ENCODE measurements around the gene SH2D3C.

The SH2D3C gene

DNA sequence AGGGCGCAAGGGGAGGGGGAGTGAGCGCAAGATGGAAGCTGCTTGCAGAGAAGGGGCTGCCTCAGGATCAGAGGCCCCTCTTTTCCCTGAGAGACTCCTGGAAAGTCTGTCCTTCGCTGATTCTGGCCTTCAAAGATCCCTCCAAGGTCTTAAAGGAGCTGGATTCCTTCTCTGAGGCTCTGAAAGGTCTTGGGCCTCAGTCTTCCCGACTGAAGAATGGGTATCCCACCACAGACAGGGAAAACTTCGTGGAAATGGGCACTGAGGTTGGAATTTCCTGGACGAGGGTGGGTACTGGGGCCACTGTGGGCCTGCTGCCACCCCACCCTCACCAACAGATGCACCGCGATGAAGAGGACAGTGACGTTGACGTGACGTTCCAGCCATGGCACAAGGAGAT is 66.1 kb downstream of the SH2D3C start:
- TF ChIP-seq GATA3 (IDR thresholded peaks at IDR 0.05; ENCODE audit: low read depth, low read length): no peak
- TF ChIP-seq GATA2 (IDR thresholded peaks at IDR 0.05; ENCODE audit: low read depth, low read length): no peak

DNA sequence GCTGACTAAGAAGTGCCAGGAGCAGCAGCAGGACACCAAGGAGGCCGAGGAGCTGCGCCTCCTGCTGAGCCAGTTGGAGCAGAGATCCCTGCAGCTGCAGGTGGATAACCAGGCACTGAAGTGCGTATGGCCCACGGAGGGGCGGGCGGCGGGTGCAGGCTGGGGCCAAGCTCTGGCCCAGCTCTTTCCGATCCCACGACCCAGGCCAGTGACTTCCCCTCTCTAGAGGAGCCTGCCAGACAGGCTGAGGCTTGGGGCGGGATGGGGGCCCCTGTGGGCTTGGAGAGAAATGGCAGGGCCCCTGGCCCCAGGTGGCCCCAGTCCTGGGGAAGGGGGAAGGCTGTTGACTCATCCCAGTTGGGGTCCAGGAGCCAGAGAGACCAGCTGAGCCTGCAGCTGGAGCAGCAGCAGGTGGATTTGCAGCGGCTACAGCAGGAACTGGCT is 66.6 kb downstream of the SH2D3C start:
- TF ChIP-seq GATA3 (IDR thresholded peaks at IDR 0.05; ENCODE audit: low read depth, low read length) (no peak), GATA2 (IDR thresholded peaks at IDR 0.05; ENCODE audit: low read depth, low read length) (no peak)

DNA sequence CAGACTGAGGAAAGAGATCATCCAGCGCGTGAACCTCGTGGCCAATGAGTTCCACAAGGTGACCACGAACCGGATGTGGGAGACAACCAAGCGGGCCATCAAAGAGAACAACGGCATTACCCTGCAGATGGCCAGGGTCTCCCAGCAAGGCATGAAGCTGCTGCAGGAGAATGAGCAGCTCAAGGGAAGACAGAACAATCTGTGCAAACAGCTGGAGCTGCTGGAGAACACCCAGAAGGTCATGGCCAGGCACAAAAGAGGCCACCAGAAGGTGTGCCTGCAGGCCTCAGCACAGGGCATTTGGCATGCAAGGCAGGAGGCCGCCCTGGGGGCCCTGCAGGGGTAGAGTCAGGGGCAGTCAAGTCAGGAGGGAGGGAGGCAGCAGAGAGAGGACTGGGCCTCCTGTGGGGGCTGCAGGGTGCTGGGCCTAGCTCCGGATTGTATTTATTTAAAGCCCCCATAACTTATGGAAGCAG is 67.2 kb downstream of the SH2D3C start:
- no peak for TF ChIP-seq GATA2 (IDR thresholded peaks at IDR 0.05; ENCODE audit: low read depth, low read length)
- TF ChIP-seq GATA3 (IDR thresholded peaks at IDR 0.05; ENCODE audit: low read depth, low read length): no peak

DNA sequence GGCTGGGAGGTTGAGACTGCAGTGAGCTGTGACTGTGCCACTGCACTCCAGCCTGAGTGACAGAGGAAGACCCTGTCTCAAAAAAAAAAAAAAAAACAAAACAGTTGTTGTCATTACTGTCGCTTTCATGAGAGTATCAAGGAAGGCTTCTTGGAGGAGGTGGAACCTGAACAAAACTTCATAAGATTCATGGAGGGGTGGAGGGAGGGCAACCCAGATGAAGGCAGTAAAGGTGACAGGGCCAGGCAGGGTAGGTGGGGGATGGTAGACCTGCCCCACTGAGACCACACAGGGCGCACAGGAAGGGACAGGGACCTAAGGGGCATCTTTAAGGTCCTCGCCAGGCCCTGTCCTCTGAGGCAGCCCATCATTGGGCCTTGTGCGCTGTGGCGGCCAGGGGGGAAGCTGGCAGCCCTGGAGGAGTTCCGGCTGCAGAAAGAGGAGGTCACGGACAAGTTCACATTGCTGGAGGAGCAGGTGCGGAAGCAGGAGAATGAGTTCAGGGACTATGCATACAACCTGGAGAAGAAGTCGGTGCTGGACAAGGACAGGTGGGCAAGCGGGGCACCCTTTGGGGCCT is 68.2 kb downstream of the SH2D3C start:
- TF ChIP-seq GATA3 (IDR thresholded peaks at IDR 0.05; ENCODE audit: low read depth, low read length) (no peak), GATA2 (IDR thresholded peaks at IDR 0.05; ENCODE audit: low read depth, low read length) (no peak)

DNA sequence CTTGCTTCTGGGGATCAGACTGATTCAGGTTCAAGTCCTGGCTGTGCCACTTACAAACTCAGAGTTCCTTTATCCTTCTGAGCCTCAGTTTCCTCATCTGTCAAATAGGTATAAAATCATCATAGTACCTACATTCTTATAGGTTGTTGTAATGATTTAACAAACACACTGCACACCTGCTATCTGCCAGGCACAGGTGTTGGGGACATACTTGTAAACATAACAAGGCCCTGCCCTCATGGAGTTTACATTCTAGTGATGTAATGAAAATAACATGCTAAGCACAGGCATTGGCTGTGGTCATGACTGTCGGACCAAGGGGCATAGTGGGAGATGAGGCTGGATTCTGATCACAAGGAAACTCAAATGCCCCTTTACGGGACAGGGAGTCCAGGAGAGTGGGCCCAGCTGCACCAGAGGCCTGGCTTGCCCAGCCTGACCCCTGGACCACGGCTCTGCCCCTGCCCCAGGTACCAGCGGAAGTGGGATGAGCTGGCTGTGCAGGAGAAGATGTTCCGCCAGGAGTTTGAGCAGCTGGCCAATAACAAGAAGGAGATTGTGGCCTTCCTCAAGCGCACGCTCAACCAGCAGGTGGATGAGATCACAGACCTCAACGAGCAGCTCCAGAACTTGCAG is 69.4 kb downstream of the SH2D3C start:
- no peak for TF ChIP-seq GATA2 (IDR thresholded peaks at IDR 0.05; ENCODE audit: low read depth, low read length)
- no peak for TF ChIP-seq GATA3 (IDR thresholded peaks at IDR 0.05; ENCODE audit: low read depth, low read length)

DNA sequence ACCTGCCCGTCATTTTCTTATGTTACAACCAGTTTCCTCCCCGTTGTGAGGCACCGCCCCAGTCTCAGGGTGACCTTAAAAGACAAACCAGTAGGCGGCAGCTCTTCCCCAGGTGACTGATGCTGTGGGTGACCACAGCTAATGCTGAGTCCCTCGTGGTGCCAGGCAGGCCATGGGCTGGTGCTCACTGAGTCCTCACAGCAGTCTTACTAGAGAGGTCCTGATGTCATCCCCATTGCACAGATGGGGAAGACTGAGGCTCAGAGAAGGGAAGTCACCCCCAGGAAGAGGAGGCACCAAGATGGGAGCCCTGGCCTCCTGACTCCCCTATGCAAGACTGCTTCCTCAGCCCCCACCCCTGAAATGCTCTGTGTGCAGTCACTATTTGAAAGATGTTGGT is 70.7 kb downstream of the SH2D3C start:
- TF ChIP-seq GATA3 (IDR thresholded peaks at IDR 0.05; ENCODE audit: low read depth, low read length): no peak
- no peak for TF ChIP-seq GATA2 (IDR thresholded peaks at IDR 0.05; ENCODE audit: low read depth, low read length)

DNA sequence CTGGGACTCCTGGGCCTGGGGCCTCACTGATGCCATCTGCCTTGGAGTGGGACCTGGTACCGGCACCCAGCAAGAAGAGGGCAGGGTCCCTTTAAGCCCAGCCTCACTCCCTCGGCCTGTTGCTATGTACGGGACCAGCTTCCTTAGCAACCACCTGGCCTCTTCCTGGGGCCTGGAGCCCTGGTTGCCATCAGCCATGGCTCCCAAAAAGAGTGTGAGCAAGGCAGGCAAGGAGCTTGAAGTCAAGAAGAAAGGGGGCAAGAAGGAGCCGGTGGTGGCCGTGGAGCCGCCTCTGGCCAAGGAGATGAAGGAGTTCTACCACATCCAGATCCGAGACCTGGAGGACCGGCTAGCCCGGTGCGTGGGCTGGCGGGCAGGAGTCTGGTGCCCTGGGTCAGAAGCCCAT is 71.6 kb downstream of the SH2D3C start, which contains the start of gene CFAP157:
CFAP157 (plus strand) TSS at position 153 of the 406 bp plus-strand sequence; CDS start at position 197, 44 bp downstream.
- TF ChIP-seq GATA3 (IDR thresholded peaks at IDR 0.05; ENCODE audit: low read depth, low read length) (no peak), GATA2 (IDR thresholded peaks at IDR 0.05; ENCODE audit: low read depth, low read length) (no peak)

DNA sequence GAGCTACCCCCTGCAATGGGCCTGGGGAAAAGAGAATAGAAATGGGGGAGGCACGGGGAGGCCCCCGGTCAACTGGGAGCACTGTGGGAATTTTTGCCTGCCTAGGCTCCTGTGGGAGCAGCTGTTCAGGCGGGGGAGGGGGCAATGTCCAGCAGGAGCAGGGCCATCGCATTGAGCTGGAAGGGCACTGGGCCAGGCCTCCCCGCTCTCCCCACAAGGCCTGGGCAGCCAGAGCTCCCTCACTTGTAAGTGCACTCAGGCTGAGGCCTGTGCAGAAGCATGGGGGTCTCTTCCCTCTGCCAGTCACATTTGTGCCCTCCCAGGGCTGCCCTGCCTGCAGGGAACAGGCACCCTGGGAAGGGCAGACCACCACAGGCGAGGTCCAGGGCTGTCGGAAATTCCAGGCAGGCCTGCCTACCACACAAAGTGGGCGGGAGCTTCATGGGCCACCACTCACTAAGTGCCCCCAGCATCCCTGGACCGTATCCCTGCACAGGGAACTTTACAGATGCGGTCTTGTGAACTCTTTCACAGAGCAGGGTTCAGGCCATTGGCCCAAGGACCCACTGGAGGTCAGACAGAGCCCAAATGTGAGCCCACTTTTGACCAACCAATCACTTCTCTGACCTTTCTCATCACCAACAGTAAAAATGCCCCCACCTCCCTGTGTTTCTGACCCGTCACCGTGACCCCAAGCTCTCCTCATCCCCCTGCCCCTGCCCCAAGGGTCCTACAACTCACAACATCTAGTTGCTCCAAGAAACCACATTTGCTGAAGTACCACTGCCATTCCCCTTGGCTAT is 72.7 kb downstream of the SH2D3C start:
- no peak for TF ChIP-seq GATA3 (IDR thresholded peaks at IDR 0.05; ENCODE audit: low read depth, low read length)
- TF ChIP-seq GATA2 (IDR thresholded peaks at IDR 0.05; ENCODE audit: low read depth, low read length): no peak

DNA sequence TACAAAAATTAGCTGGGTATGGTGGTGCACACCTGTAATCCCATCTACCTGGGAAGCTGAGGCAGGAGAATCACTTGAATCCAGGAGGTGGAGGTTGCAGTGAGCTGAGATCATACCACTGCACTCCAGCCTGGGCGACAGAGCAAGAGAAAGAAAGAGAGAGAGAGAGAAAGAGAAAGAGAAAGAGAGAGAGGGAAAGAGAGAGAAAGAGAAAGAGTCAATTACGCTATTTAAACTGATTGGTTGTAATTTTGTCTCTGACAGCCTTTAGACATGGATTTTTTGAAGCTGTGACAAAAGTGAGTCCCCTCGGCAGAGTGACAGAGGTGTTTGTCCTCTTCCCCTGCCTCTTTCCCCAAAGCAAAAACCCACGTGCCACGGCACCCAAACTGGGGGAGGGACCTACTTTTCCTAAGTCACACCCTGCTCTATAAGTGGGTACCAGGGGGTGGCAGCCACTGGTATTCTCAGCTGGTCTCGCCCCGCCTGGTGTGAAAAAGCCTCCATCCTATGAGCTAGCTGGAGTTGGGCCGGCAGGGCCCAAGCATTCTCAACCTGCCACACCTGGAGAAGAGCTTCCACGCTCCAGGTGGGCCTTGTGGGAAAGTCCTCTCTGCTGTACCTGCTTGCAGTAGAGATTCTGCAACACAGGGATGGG is 75.0 kb downstream of the SH2D3C start:
- TF ChIP-seq GATA2 (IDR thresholded peaks at IDR 0.05; ENCODE audit: low read depth, low read length): no peak
- TF ChIP-seq GATA3 (IDR thresholded peaks at IDR 0.05; ENCODE audit: low read depth, low read length): no peak

DNA sequence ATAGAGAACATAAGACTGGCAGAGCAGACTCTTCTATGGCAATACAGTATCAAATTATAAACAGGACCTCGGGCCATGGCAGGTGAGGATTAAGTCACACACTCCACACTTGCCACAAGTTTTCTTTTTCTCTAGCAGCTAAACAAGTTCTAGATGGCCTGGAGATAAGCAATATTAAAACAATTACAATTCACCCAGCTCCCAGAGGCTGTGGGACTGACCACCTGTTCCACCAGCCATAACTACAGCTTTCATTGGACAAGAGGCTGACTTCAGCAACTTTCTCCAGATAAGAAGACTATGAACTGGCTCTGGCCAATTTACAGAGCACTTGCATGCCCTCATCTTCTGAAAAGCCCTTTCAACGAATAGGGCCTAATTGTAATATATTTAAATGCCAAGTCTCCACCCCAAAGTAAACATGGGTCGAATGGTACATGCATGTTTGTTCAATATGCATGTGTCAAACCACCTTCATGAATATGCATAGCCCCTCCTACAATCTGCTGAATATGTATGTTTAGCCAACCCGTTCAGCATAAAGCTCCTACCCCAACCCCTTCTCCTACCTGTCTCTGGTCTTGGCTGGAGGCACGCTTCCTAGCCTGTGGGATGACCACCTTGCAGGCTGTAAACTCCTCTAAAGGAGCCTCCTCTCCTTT is 77.7 kb downstream of the SH2D3C start:
- TF ChIP-seq GATA2 (IDR thresholded peaks at IDR 0.05; ENCODE audit: low read depth, low read length) (peak; percentile 39; the same call in 1 of the 2 replicates), GATA3 (IDR thresholded peaks at IDR 0.05; ENCODE audit: low read depth, low read length) (no peak)

DNA sequence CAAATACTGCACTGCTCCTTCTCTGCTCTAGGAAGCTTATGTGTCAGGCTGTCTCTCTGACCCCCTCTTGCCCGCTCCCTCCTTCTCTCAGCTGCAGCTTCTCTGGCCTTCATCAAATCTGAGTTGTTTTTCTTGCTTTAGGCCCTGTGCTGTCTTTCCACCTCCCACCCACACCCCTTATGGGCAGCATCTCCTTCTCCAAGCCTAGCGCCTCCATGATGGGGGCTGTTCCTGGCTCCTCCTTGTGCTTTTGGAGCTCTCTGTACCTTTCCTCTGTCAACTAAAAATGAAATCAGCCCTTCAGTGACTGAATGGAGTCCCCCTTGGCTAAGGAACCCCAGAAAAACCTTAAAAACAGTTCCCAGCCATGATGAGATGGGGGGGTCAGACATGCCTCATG is 78.3 kb downstream of the SH2D3C start:
- TF ChIP-seq GATA3 (IDR thresholded peaks at IDR 0.05; ENCODE audit: low read depth, low read length): no peak
- TF ChIP-seq GATA2 (IDR thresholded peaks at IDR 0.05; ENCODE audit: low read depth, low read length): no peak

DNA sequence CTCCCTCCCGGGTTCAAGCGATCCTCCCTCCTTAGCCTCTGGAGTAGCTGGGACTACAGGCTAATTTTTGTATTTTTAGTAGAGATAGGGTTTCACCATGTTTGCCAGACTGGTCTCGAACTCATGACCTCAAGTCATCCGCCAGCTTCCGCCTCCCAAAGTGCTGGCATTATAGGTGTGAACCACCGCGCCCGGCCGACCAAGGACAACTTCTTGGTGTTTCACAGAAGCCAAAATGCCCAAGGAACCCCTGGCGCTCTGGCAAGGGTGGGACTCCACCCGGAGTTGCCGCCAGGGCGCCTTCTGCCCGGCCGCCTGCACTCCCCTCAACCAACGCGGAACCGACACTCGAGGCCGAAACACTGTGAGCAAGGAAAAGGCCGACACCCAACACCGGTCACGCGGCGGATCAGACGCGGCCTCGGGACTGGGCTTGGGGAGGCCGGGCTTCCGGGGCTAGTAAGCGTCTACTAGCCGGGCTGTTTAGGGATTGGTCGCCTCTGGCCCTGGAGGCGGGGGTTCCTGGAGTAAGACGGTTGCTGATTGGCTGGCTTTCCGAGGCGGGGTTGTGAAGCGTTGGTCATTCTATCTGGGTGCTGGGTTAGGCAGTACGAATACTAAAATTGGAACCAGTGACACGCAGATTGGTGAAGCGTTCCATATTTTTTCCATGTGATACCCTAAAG is 79.3 kb downstream of the SH2D3C start:
- no peak for TF ChIP-seq GATA2 (IDR thresholded peaks at IDR 0.05; ENCODE audit: low read depth, low read length)
- TF ChIP-seq GATA3 (IDR thresholded peaks at IDR 0.05; ENCODE audit: low read depth, low read length): no peak

DNA sequence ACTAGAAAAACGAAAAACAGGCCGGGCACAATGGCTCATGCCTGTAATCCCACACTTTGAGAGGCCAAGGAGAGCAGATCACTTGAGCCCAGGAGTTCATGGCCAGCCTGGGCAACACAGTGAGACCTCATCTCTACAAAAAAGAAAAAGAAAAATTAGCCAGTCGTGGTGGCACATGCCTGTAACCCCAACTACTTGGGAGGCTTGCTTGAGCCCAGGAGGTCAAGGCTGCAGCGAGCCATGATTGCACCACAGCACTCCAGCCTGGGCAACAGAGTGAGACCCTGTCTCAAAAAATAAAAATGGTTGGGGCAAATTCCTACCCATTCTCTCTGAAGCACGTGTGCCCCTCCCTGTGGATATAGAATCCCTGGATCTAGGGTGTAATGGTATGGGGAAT is 80.1 kb downstream of the SH2D3C start:
- no peak for TF ChIP-seq GATA3 (IDR thresholded peaks at IDR 0.05; ENCODE audit: low read depth, low read length)
- no peak for TF ChIP-seq GATA2 (IDR thresholded peaks at IDR 0.05; ENCODE audit: low read depth, low read length)

All from SH-SY5Y (cell line).